ENCODE data around the gene ZFR. TPM values are rescaled to one million over a fixed set of nuclear protein-coding genes. Genes with fewer than 3 reads are reported as not detected.

ZFR gene
- total RNA-seq, 1 experiment from 2014 or later = 62.4 TPM

DNA sequence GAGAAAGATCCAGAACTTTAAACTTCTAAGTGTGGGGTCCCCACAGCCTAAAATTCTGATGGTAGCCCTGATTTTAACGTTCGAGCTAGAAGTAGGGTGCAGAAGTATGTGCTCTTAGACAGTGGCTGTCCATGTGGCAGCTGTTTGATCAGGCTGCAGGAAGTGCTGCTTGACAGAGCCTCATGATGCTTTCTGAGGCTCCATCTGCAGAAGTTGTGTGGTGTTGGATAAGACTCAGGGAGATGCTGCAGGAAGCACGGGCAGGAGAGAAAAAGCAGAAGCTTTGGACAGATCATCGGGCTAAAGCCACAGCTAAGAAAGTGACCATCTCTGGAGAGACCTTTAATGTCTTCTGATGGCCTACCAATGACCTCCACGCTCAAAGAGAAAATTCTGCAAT, 139.9 kb downstream of the ZFR start:
- no peaks in the 10 kb centered on the region for H3K27me3 ChIP-seq (ENCODE audit: insufficient read depth, low read length)
- peaks cover 2% of the 10 kb centered on the region; the same call in 1 of the 2 replicates for H3K4me1 ChIP-seq (ENCODE audit: insufficient read depth, low read length)
- H2BK12ac ChIP-seq (ENCODE audit: insufficient read length, low read depth, low read length) = no peak overlapping the region
- H3K27ac Mint-ChIP-seq = peak overlapping the region in 2 of 3 experiments; percentile 0 to 46; a peak in 2 of 7 replicates
- H3K9me3 ChIP-seq (ENCODE audit: control insufficient read depth, low read depth, low read length) = no peaks in the 10 kb centered on the region
- no peaks in the 10 kb centered on the region for H3K23me2 ChIP-seq (ENCODE audit: insufficient read length, low read depth, low read length, poor library complexity, severe bottlenecking)
- H3K9me3 Mint-ChIP-seq = no peaks in the 10 kb centered on the region
- H4K8ac ChIP-seq (replicated peaks; ENCODE audit: insufficient read length, low read depth, low read length) = no peak overlapping the region
- H3K56ac ChIP-seq (ENCODE audit: insufficient read length, low read depth, low read length) = no peak overlapping the region
- TF ChIP-seq, protein P1, sequence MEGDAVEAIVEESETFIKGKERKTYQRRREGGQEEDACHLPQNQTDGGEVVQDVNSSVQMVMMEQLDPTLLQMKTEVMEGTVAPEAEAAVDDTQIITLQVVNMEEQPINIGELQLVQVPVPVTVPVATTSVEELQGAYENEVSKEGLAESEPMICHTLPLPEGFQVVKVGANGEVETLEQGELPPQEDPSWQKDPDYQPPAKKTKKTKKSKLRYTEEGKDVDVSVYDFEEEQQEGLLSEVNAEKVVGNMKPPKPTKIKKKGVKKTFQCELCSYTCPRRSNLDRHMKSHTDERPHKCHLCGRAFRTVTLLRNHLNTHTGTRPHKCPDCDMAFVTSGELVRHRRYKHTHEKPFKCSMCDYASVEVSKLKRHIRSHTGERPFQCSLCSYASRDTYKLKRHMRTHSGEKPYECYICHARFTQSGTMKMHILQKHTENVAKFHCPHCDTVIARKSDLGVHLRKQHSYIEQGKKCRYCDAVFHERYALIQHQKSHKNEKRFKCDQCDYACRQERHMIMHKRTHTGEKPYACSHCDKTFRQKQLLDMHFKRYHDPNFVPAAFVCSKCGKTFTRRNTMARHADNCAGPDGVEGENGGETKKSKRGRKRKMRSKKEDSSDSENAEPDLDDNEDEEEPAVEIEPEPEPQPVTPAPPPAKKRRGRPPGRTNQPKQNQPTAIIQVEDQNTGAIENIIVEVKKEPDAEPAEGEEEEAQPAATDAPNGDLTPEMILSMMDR (conservative IDR thresholded peaks at IDR 0.05) = no peak
- DNase-seq = no peak
- no peak overlapping the region for H2BK15ac ChIP-seq (ENCODE audit: low read depth, low read length)
- no peak overlapping the region for H2BK120ac ChIP-seq (ENCODE audit: low read depth, low read length, poor library complexity, severe bottlenecking)
- H2AK5ac ChIP-seq (ENCODE audit: insufficient read length, low read length) = no peak overlapping the region
- H3K27me3 Mint-ChIP-seq (ENCODE audit: low read depth) = no peaks in the 10 kb centered on the region
- H3K79me1 ChIP-seq (ENCODE audit: insufficient read depth, low read depth, low read length, poor library complexity, severe bottlenecking) = no peaks in the 10 kb centered on the region
- no peak overlapping the region for H4K5ac ChIP-seq (ENCODE audit: insufficient read length, low read depth, low read length)
- H3K9ac ChIP-seq (ENCODE audit: extremely low read depth, insufficient read length, low read length) = no peak overlapping the region
- H2BK20ac ChIP-seq (ENCODE audit: low read depth, low read length, poor library complexity, severe bottlenecking) = no peak overlapping the region
- H3K4me1 Mint-ChIP-seq = peaks cover 35 to 44% of the 10 kb centered on the region in 2 experiments
- no peak overlapping the region for H2AFZ ChIP-seq (ENCODE audit: low read length)
- H3K23ac ChIP-seq (ENCODE audit: insufficient read length, low read depth, low read length) = no peak overlapping the region
- peaks cover 34% of the 10 kb centered on the region for H3K79me2 ChIP-seq (ENCODE audit: insufficient read depth, low read length)
- H3K14ac ChIP-seq (ENCODE audit: insufficient read depth, low read length) = no peak overlapping the region
- no peak overlapping the region for H4K91ac ChIP-seq (ENCODE audit: insufficient read length, low read depth, low read length)
- WGBS (ENCODE audit: extremely low coverage, insufficient read length, low lambda C conversion rate) = no CpG with 5 or more reads among the region's 5 CpGs
- no peak overlapping the region for H3K27ac ChIP-seq (ENCODE audit: insufficient read length, low read depth, low read length)
- no peaks in the 10 kb centered on the region for H4K20me1 ChIP-seq (ENCODE audit: control insufficient read depth, insufficient read depth, insufficient read length)
- no peak overlapping the region for H3K4ac ChIP-seq (ENCODE audit: low read depth, low read length)
- no peak overlapping the region for H2BK5ac ChIP-seq (ENCODE audit: insufficient read length, low read length)
- H3K4me3 Mint-ChIP-seq = no peak overlapping the region
- H3K4me2 ChIP-seq (ENCODE audit: insufficient read depth, insufficient read length, low read length) = no peak overlapping the region
- no peak overlapping the region for H3T11ph ChIP-seq (ENCODE audit: low read length)
- H3K18ac ChIP-seq (ENCODE audit: insufficient read length, low read depth, low read length) = no peak overlapping the region
- peaks cover 5 to 17% (median 5%) of the 10 kb centered on the region in 3 experiments for H3K36me3 Mint-ChIP-seq (ENCODE audit: insufficient read depth in 1 of 3, low read depth in 3 of 3)

Small RNAs within 50 kb of the gene (microRNA-seq; reads per million reads assigned to microRNA genes)
- 0.93 reads per million for gene MIR579 (ENCODE audit: borderline microRNAs expressed)

Other genes starting within 250 kb of the ZFR start
- 39.3 and 39.4 TPM in 2 replicates for gene MTMR12, start 131.8 kb downstream of the ZFR start, total RNA-seq (2021)
- gene SUB1, start 140.8 kb upstream of the ZFR start, total RNA-seq (2021) = 288 and 296 TPM in 2 replicates